Tibial nerve (tissue), 3 donors: ENCODE measurements around the gene SLC16A10.

Source experiments
- CTCF ChIP-seq, 5 experiments: fragments of 200-600 bp in 3 of 5; fragments of 450-650 bp in 2 of 5; sonication (generic) in 3 of 5; IDR thresholded peaks; one replicate each; pipeline ENCODE4 v1.5.1; 2016 to 2019; ENCODE audit warnings: antibody characterized with exemption in 5 of 5, mild to moderate bottlenecking in 3 of 5, moderate library complexity in 2 of 5
- POLR2A ChIP-seq, 2 donors: fragments of 450-650 bp; IDR thresholded peaks; one replicate each; pipeline ENCODE4 v1.6.1; 2017; ENCODE audit warnings: antibody characterized with exemption in 2 of 2, mild to moderate bottlenecking in 2 of 2, moderate library complexity in 2 of 2

- no peak for TF ChIP-seq POLR2A (IDR thresholded peaks at IDR 0.05)
- no peak for TF ChIP-seq CTCF (IDR thresholded peaks at IDR 0.05)
Measured at GRCh38 chr6:111263837-111264236, 176.5 kb downstream of the SLC16A10 start.
